Liver (tissue), 9 donors: ENCODE results near the gene DGCR2. TPM values are rescaled to one million over a fixed set of nuclear protein-coding genes. Genes with fewer than 3 reads are reported as not detected.

Experiments
- DNase-seq: peaks from one replicate; pipeline ENCODE4 v3.0.0-alpha.2; 2017; ENCODE audit warnings: low spot score
- H3K27ac ChIP-seq, 2 donors: one replicate each; pipeline ENCODE4 v1.7.0; 2013; ENCODE audit warnings: inconsistent platforms in 2 of 2, low read length in 2 of 2, control low read depth in 1 of 2, low read depth in 1 of 2, mild to moderate bottlenecking in 1 of 2
- H3K27me3 ChIP-seq, 4 donors: one replicate each; pipeline versions ENCODE4 v1.6.1 to v1.7.0; 2013; ENCODE audit warnings: low read length in 3 of 4, inconsistent platforms in 1 of 4, mild to moderate bottlenecking in 1 of 4, moderate library complexity in 1 of 4; ENCODE audit not compliant: control insufficient read depth in 4 of 4, insufficient read depth in 4 of 4
- H3K36me3 ChIP-seq, 4 donors: one replicate each; pipeline versions ENCODE4 v1.6.1 to v1.7.0; 2013; ENCODE audit warnings: low read length in 3 of 4, mild to moderate bottlenecking in 3 of 4, low read depth in 1 of 4, moderate library complexity in 1 of 4; ENCODE audit not compliant: control insufficient read depth in 4 of 4, insufficient read depth in 3 of 4
- H3K4me1 ChIP-seq, 4 donors: one replicate each; pipeline versions ENCODE4 v1.6.1 to v1.7.0; 2013; ENCODE audit warnings: low read length in 3 of 4, mild to moderate bottlenecking in 3 of 4, moderate library complexity in 1 of 4; ENCODE audit not compliant: control insufficient read depth in 4 of 4, insufficient read depth in 4 of 4
- H3K4me3 ChIP-seq, 3 donors: one replicate each; pipeline versions ENCODE4 v1.6.1 to v1.7.0; 2013; ENCODE audit warnings: low read length in 3 of 3, control low read depth in 1 of 3, low read depth in 1 of 3, mild to moderate bottlenecking in 1 of 3
- H3K9ac ChIP-seq, 2 donors: one replicate each; pipeline ENCODE4 v1.7.0; 2013; ENCODE audit warnings: low read length in 2 of 2, mild to moderate bottlenecking in 2 of 2, moderate library complexity in 2 of 2, control low read depth in 1 of 2, low read depth in 1 of 2
- H3K9me3 ChIP-seq, 4 donors: one replicate each; pipeline versions ENCODE4 v1.6.1 to v1.7.0; 2013; ENCODE audit warnings: low read length in 3 of 4; ENCODE audit not compliant: control insufficient read depth in 4 of 4
- EGR1 ChIP-seq, 2 donors: IDR thresholded peaks; 2 replicates each; pipeline ENCODE4 v1.6.1; 2016 to 2018; ENCODE audit warnings: antibody characterized with exemption in 2 of 2, low read depth in 2 of 2
- FOXA1 ChIP-seq: IDR thresholded peaks from 2 replicates; pipeline ENCODE4 v1.6.1; 2016; ENCODE audit warnings: antibody characterized with exemption
- FOXA2 ChIP-seq: IDR thresholded peaks from 2 replicates; pipeline ENCODE4 v1.6.1; 2016; ENCODE audit warnings: antibody characterized with exemption
- HNF4A ChIP-seq, 2 donors: conservative IDR thresholded peaks; 2 replicates each; pipeline ENCODE4 v1.6.1; 2016; ENCODE audit warnings: antibody characterized with exemption in 2 of 2, mild to moderate bottlenecking in 2 of 2
- JUND ChIP-seq, 2 donors: IDR thresholded peaks; 2 replicates each; pipeline ENCODE4 v1.6.1; 2016; ENCODE audit warnings: antibody characterized with exemption in 2 of 2
- NR2F2 ChIP-seq: IDR thresholded peaks from 2 replicates; pipeline ENCODE4 v1.6.1; 2016; ENCODE audit warnings: antibody characterized with exemption
- RAD21 ChIP-seq, 2 donors: IDR thresholded peaks; 2 replicates each; pipeline ENCODE4 v1.6.1; 2016; ENCODE audit warnings: antibody characterized with exemption in 2 of 2, mild to moderate bottlenecking in 2 of 2
- RXRA ChIP-seq, 2 donors: IDR thresholded peaks; 2 replicates each; pipeline ENCODE4 v1.6.1; 2017 to 2018; ENCODE audit warnings: antibody characterized with exemption in 2 of 2, mild to moderate bottlenecking in 1 of 2
- SP1 ChIP-seq: IDR thresholded peaks from 2 replicates; pipeline ENCODE4 v1.6.1; 2018; ENCODE audit warnings: antibody characterized with exemption, mild to moderate bottlenecking
- WGBS: extraction: QIAGEN DNeasy Blood & Tissue Kit; methylation state at CpG from one replicate; pipeline ENCODE4 v1.1.7; 2013; 5-methylcytosine and 5-hydroxymethylcytosine counted together
- polyA plus RNA-seq, 2 donors: library from polyadenylated mRNA; stranded (reverse) in 1 of 2; unstranded in 1 of 2; fragments of 200-250 nt in 1 of 2; fragments of >200 nt in 1 of 2; fragmentation: Nextera tagmentation in 1 of 2; extraction: Ambion mirVana in 1 of 2; gene quantifications; one replicate each; pipeline versions ENCODE4 v1.2.1 to v1.2.3, GENCODE V29; 2013 to 2015
- total RNA-seq, 2 donors: library from RNA; depleted of rRNA; stranded (reverse); fragments of >200 nt; gene quantifications; one replicate each; pipeline ENCODE4 v1.2.3, GENCODE V29; 2014
- TF ChIP-seq, protein P1 (sequence below): IDR thresholded peaks from 2 replicates; pipeline ENCODE4 v1.6.1; 2016; ENCODE audit warnings: antibody characterized with exemption
- TF ChIP-seq, protein P2 (sequence below): fragments of 150-350 bp; IDR thresholded peaks from 2 replicates; pipeline ENCODE4 v1.5.1; 2017; ENCODE audit warnings: improper control_type of control experiment, low read depth, low read length; ENCODE audit not compliant: missing input control
- donor health status: healthy.
- donor health status: healthy.
- donor health status: healthy.
- donor health status: healthy.
- donor health status: healthy.

The DGCR2 gene
- total and polyA plus RNA-seq, 4 donors = 11.2 to 30.0 (median 21.1) TPM

DNA sequence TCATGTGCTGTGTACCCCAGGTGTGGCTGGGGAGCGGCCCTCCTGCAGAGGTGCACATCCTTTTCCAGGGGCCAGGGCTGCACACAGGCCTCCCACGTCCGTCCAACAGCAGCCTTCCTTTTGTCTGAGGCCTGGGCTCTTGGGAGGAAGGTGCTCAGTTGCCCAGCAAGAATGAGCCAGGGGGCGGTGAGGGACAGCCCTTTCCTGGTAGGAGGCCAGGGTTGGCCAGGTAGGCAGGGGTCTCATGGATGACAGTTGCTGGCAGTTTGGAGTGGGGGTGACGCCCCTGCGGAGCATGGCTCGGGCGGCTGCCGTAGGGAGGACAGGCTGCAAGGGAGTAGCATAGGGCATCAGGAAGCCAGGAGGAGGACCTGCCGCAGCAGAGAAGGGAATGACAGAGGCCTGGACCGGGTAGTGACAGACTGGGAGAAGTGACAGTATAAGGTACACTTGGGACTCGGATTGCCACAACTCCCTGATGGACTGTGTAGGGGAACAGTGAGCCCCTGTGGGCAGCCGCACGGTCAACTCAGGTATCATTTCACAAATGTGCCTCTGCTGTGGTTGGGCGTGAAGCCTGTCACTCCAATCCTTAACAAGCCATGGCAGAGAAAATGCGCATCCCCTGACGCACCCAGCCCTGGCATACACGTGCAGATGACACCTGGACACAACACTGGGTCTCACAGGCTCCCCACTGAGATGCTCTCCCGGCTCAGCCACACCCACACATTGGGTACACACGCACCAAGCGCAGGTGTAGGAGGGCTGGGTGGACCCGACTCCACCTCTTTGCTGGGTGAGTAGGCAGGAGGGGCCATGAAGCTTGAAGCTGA lies 79.7 kb downstream of the DGCR2 start:
- no peaks in the 10 kb centered on the region for H3K9me3 ChIP-seq
- H3K27ac ChIP-seq = no peak overlapping the region
- WGBS = 95% methylated on average over 22 of the region's 22 CpGs
- no peaks in the 10 kb centered on the region for H3K27me3 ChIP-seq
- no peak overlapping the region for H3K9ac ChIP-seq
- TF ChIP-seq RAD21 (IDR thresholded peaks at IDR 0.05) = no peak
- TF ChIP-seq, protein P1, sequence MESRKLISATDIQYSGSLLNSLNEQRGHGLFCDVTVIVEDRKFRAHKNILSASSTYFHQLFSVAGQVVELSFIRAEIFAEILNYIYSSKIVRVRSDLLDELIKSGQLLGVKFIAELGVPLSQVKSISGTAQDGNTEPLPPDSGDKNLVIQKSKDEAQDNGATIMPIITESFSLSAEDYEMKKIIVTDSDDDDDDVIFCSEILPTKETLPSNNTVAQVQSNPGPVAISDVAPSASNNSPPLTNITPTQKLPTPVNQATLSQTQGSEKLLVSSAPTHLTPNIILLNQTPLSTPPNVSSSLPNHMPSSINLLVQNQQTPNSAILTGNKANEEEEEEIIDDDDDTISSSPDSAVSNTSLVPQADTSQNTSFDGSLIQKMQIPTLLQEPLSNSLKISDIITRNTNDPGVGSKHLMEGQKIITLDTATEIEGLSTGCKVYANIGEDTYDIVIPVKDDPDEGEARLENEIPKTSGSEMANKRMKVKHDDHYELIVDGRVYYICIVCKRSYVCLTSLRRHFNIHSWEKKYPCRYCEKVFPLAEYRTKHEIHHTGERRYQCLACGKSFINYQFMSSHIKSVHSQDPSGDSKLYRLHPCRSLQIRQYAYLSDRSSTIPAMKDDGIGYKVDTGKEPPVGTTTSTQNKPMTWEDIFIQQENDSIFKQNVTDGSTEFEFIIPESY = no peak
- H3K36me3 ChIP-seq = peaks cover 21 to 87% (median 49%) of the 10 kb centered on the region in 4 donors
- no peaks in the 10 kb centered on the region for H3K4me1 ChIP-seq
- DNase-seq = no peak
- no peak overlapping the region for H3K4me3 ChIP-seq

DNA sequence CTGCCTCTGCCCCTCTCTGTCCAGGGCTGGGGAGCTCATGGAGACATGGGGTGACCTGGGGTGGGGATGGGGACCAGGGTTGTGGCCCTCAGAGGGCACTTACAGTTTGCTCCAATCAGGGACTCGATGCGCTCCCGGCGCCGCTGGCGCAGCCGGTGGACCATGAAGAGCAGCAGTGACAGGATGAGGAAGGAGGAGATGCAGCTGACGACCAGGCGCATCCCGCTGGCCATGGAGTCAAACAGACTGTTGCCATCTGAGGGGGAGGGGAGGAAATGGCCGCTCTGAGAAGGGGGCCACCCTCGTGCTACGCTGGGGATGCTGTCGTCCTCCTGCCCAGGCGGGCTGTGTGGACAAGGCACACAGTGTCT lies 80.5 kb downstream of the DGCR2 start:
- Histone ChIP-seq H3K4me3 (no peak overlapping the region), H3K4me1 (no peaks in the 10 kb centered on the region), H3K27me3 (no peaks in the 10 kb centered on the region), H3K27ac (no peak overlapping the region), H3K9me3 (no peaks in the 10 kb centered on the region), H3K9ac (no peak overlapping the region), H3K36me3 (peaks cover 18 to 79% (median 42%) of the 10 kb centered on the region in 4 donors)
- no peak for DNase-seq
- 95% methylated on average over 15 of the region's 15 CpGs for whole genome bisulfite sequencing
- TF ChIP-seq FOXA2 (no peak), JUND (IDR thresholded peaks at IDR 0.05) (no peak), SP1 (no peak), NR2F2 (no peak), EGR1 (IDR thresholded peaks at IDR 0.05; ENCODE audit: low read depth in 2 of 2) (no peak), RXRA (IDR thresholded peaks at IDR 0.05) (no peak), HNF4A (conservative IDR thresholded peaks at IDR 0.05) (no peak), FOXA1 (no peak)
- TF ChIP-seq, protein P1 = no peak
- TF ChIP-seq, protein P2, sequence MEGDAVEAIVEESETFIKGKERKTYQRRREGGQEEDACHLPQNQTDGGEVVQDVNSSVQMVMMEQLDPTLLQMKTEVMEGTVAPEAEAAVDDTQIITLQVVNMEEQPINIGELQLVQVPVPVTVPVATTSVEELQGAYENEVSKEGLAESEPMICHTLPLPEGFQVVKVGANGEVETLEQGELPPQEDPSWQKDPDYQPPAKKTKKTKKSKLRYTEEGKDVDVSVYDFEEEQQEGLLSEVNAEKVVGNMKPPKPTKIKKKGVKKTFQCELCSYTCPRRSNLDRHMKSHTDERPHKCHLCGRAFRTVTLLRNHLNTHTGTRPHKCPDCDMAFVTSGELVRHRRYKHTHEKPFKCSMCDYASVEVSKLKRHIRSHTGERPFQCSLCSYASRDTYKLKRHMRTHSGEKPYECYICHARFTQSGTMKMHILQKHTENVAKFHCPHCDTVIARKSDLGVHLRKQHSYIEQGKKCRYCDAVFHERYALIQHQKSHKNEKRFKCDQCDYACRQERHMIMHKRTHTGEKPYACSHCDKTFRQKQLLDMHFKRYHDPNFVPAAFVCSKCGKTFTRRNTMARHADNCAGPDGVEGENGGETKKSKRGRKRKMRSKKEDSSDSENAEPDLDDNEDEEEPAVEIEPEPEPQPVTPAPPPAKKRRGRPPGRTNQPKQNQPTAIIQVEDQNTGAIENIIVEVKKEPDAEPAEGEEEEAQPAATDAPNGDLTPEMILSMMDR = no peak
